B cell (primary cell): ENCODE data around the gene LONP1.

ENCODE experiments used
- CTCF ChIP-seq: fragments of 200-600 bp; IDR thresholded peaks from one replicate; pipeline ENCODE4 v1.8.0; 2022; ENCODE audit warnings: antibody characterized with exemption, mild to moderate bottlenecking
- EZH2 ChIP-seq: IDR thresholded peaks from 2 replicates; pipeline ENCODE4 v1.6.1; 2012; ENCODE audit warnings: borderline replicate concordance, low read depth, mild to moderate bottlenecking, moderate library complexity, low read length; ENCODE audit not compliant: insufficient read depth, poor library complexity, severe bottlenecking

DNA sequence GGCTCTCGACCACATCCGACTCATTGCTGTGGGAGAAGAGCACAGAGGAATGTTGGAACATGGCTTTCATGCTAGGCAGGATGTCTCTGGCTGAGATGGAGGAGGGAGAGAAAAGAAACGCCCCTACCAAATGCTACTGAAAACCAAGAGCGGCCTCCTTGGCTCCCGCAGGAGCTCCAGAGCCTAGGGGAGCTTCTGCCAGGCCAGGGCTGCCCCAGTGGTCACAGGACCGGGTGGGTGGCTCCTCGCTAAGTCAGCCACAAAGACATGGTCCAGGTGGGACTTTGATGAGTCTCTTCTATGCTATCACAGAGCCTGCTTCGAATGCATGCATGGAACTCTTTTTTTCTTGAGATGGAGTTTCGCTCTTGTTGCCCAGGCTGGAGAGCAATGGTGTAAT lies 6.7 kb downstream of the LONP1 start:
- TF ChIP-seq CTCF (no peak), EZH2 (no peak)
